DMS53 (cell line): ENCODE results near the gene NR2F2.

Experiments
- DNase-seq: peaks from one replicate; lab custom pipeline; 2025; lab: John Stamatoyannopoulos, UW

Gene NR2F2

GRCh38 chr15:96331945-96332636 lies 1.6 kb downstream of the NR2F2 start:
- DNase-seq = no peak

GRCh38 chr15:96332637-96333121 lies 2.2 kb downstream of the NR2F2 start:
- no peak for DNase-seq

GRCh38 chr15:96333131-96334016 lies 2.9 kb downstream of the NR2F2 start:
- no peak for DNase-seq

GRCh38 chr15:96334017-96334704 lies 3.7 kb downstream of the NR2F2 start:
- DNase-seq = no peak

GRCh38 chr15:96334705-96335410 lies 4.4 kb downstream of the NR2F2 start:
- no peak for DNase-seq

GRCh38 chr15:96335411-96336024 lies 5.0 kb downstream of the NR2F2 start:
- no peak for DNase-seq

- DNase-seq = no peak
These were observed 5.7 kb downstream of the NR2F2 start for GRCh38 chr15:96336108-96336595.

GRCh38 chr15:96336596-96337364 lies 6.3 kb downstream of the NR2F2 start:
- no peak for DNase-seq

- no peak for DNase-seq
These were observed 7.0 kb downstream of the NR2F2 start for GRCh38 chr15:96337365-96338023.

- no peak for DNase-seq
These were observed 7.7 kb downstream of the NR2F2 start for GRCh38 chr15:96338074-96338765.

- DNase-seq = no peak
These were observed 8.5 kb downstream of the NR2F2 start for GRCh38 chr15:96338766-96339618.

GRCh38 chr15:96339619-96340347 lies 9.3 kb downstream of the NR2F2 start:
- no peak for DNase-seq

- DNase-seq = no peak
These were observed 9.8 kb downstream of the NR2F2 start for GRCh38 chr15:96340348-96340597.

GRCh38 chr15:96340598-96341512 lies 10.4 kb downstream of the NR2F2 start:
- DNase-seq = no peak

- DNase-seq = no peak
These were observed 11.3 kb downstream of the NR2F2 start for GRCh38 chr15:96341513-96342405.
